Measurements from ENCODE around the gene MYH7B. TPM values are rescaled to one million over a fixed set of nuclear protein-coding genes. Genes with fewer than 3 reads are reported as not detected.

MYH7B gene
- total RNA-seq, 1 experiment from 2014 or later: 0.10 TPM

DNA sequence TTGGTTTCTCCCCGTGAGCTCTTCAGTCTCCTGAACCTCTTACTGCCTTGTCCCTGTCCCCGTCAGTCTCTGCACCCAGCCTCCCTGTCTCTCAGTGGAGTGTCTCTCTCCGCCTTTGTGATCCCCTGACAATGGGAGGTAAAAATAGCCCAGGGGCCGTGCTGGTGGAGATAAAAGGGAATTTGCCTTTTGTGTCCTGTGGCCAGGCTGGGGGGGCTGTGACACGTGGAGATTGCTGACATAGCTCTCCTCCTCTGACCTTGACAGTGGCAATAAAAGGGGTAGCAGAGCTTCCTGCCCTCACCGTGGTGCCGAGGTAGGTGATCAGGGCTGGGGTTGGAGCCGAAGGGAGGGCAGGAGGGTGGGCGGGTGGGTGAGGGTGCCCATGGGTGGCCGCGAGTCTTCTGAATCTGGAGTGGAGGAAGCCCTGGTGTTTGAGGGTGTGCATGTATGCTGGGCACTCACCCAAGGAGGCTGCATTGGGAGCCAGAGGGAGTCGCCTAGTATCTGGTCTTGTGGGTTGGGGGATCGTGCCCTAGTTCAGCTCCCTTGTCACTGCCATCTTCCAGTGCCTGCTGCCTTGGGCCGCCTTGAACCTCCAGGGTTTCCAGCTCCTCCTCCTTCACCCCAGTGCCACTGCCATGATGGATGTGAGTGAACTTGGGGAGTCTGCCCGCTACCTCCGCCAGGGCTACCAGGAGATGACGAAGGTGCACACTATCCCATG lies 21.9 kb downstream of the MYH7B start:
- no peak for DNase-seq
- Histone ChIP-seq H3K36me3 (replicated peaks; ENCODE audit: control insufficient read depth, insufficient read depth, low read length) (no peaks in the 10 kb centered on the region), H3K27me3 (ENCODE audit: control insufficient read depth, insufficient read depth, low read length) (no peaks in the 10 kb centered on the region), H3K4me3 (ENCODE audit: insufficient read depth, low read depth, low read length) (no peak overlapping the region)

GRCh38 chr20:34978092-34978744 lies 22.6 kb downstream of the MYH7B start:
- no peak for DNase-seq
- no peak overlapping the region for H3K4me3 ChIP-seq (ENCODE audit: insufficient read depth, low read depth, low read length)

DNA sequence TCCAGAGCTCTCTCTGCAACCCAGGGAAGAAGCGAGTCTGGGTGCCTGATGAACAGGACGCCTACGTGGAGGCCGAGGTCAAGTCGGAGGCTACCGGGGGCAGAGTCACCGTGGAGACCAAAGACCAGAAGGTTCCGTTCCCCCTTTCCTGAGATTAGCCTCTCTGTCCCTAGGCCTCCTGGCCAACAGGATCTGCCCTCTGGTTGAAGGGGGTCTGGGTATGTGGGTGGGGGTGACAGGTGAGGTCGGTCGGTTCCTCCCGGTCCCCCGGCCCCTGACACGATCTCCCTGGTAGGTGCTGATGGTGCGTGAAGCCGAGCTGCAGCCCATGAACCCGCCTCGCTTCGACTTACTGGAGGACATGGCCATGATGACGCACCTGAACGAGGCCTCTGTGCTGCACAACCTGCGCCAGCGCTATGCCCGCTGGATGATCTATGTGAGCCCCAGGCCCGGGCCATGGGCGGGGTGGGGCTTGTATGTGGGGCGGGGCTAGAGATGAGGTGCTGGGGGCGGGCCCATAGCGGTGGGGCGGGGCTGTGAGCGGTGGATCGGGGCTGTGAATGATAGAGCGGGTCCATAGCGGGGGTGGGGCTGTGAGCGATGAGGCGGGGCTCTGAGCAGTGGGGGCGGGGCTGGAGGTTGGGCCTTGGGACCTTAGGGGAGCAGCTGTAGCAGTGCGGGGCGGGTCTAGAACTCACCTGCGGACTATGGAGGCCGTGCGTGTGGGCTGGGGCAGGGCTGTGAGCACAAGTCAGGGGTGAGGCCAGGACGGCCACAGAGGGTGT lies 23.9 kb downstream of the MYH7B start:
- Histone ChIP-seq H3K27me3 (ENCODE audit: control insufficient read depth, insufficient read depth, low read length) (peaks cover 2% of the 10 kb centered on the region; the same call in 1 of the 2 replicates), H3K4me3 (ENCODE audit: insufficient read depth, low read depth, low read length) (no peak overlapping the region)
- peak; percentile 100 for DNase-seq

More at GRCh38 chr20:34978092-34978744, 22.6 kb downstream of the MYH7B start:
- no peaks in the 10 kb centered on the region for H3K27me3 ChIP-seq (ENCODE audit: control insufficient read depth, insufficient read depth, low read length)
- H3K36me3 ChIP-seq (replicated peaks; ENCODE audit: control insufficient read depth, insufficient read depth, low read length): no peaks in the 10 kb centered on the region

GRCh38 chr20:34980543-34981233 lies 25.0 kb downstream of the MYH7B start:
- H3K27me3 ChIP-seq (ENCODE audit: control insufficient read depth, insufficient read depth, low read length): peaks cover 2% of the 10 kb centered on the region; the same call in 1 of the 2 replicates
- no peaks in the 10 kb centered on the region for H3K36me3 ChIP-seq (replicated peaks; ENCODE audit: control insufficient read depth, insufficient read depth, low read length)
- H3K4me3 ChIP-seq (ENCODE audit: insufficient read depth, low read depth, low read length): no peak overlapping the region
- DNase-seq: peak; percentile 68

More for the DNA sequence above, 23.9 kb downstream of the MYH7B start:
- no peaks in the 10 kb centered on the region for H3K36me3 ChIP-seq (replicated peaks; ENCODE audit: control insufficient read depth, insufficient read depth, low read length)

GRCh38 chr20:34982270-34983088 lies 26.8 kb downstream of the MYH7B start:
- DNase-seq: no peak
- peaks cover 3% of the 10 kb centered on the region; the same call in 1 of the 2 replicates for H3K27me3 ChIP-seq (ENCODE audit: control insufficient read depth, insufficient read depth, low read length)
- H3K36me3 ChIP-seq (replicated peaks; ENCODE audit: control insufficient read depth, insufficient read depth, low read length): no peaks in the 10 kb centered on the region
- H3K4me3 ChIP-seq (ENCODE audit: insufficient read depth, low read depth, low read length): no peak overlapping the region

DNA sequence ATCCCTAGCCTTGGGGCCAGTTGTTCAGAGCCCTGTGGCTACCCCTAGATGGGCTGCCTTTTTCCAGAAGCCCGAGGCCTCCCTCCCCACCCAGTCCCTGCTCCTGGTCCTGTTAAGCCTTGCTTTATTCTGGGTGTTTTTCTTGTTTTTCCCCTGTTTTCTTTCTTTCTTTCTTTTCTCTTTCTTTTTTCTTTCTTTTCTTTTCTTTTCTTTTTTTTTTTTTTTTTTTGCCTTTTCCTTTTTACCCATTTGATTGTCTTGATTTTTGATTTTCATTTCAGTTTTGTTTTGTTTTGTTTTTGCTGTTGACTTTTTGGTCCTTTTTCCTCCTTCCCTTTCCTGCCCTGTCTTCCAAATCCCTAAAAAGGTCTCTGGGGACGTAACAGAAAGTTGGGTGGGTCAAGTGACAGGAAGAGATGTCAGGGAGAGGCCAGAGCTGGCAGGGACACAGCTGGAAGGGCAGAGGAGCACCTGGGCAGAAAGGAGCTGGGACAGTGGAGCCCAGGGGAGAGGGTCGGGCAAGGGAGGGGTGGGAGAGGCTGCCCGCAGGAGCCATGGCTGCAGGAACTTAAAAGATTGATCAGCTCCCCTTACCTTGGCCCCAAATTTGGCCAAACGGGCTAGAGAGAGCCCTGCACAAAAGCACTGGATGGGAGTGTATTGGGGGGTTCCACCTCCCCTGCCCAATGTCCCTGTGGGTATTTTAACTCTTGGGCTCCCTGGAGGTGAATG lies 27.6 kb downstream of the MYH7B start:
- H3K27me3 ChIP-seq (ENCODE audit: control insufficient read depth, insufficient read depth, low read length): peaks cover 3% of the 10 kb centered on the region; the same call in 1 of the 2 replicates
- peak; percentile 61 for DNase-seq
- no peak overlapping the region for H3K4me3 ChIP-seq (ENCODE audit: insufficient read depth, low read depth, low read length)
- H3K36me3 ChIP-seq (replicated peaks; ENCODE audit: control insufficient read depth, insufficient read depth, low read length): no peaks in the 10 kb centered on the region

- Histone ChIP-seq H3K4me3 (ENCODE audit: insufficient read depth, low read depth, low read length) (no peak overlapping the region), H3K36me3 (replicated peaks; ENCODE audit: control insufficient read depth, insufficient read depth, low read length) (no peaks in the 10 kb centered on the region), H3K27me3 (ENCODE audit: control insufficient read depth, insufficient read depth, low read length) (peaks cover 3% of the 10 kb centered on the region; the same call in 1 of the 2 replicates)
- peak; percentile 87 for DNase-seq
These were observed 28.5 kb downstream of the MYH7B start for GRCh38 chr20:34983995-34984735.

DNA sequence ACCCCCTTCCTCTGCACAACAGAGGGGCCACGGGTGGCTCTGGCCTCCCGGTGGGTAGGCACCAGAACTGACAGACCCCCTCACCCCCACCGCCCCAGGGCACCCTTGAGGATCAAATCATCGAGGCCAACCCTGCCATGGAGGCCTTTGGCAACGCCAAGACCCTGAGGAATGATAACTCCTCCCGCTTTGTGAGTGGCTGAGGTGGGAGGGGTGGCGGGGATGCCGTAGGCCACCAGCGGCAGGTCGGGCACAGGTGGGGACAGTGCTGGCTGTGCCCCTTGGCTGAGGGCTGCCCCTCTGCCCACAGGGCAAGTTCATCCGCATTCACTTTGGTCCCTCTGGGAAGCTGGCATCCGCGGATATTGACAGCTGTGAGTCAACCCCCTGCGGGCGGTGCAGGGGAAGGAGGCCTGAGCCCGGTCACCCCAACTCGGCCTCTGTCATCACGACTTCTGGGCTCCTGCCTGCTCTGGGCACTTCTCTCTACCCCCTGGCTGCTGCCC lies 29.1 kb downstream of the MYH7B start:
- no peak overlapping the region for H3K4me3 ChIP-seq (ENCODE audit: insufficient read depth, low read depth, low read length)
- peaks cover 3% of the 10 kb centered on the region; the same call in 1 of the 2 replicates for H3K27me3 ChIP-seq (ENCODE audit: control insufficient read depth, insufficient read depth, low read length)
- no peaks in the 10 kb centered on the region for H3K36me3 ChIP-seq (replicated peaks; ENCODE audit: control insufficient read depth, insufficient read depth, low read length)
- DNase-seq: peak; percentile 72

GRCh38 chr20:34985461-34986310 lies 30.0 kb downstream of the MYH7B start:
- no peaks in the 10 kb centered on the region for H3K36me3 ChIP-seq (replicated peaks; ENCODE audit: control insufficient read depth, insufficient read depth, low read length)
- peaks cover 3% of the 10 kb centered on the region; the same call in 1 of the 2 replicates for H3K27me3 ChIP-seq (ENCODE audit: control insufficient read depth, insufficient read depth, low read length)
- no peak overlapping the region for H3K4me3 ChIP-seq (ENCODE audit: insufficient read depth, low read depth, low read length)
- no peak for DNase-seq

- Histone ChIP-seq H3K4me3 (ENCODE audit: insufficient read depth, low read depth, low read length) (no peak overlapping the region), H3K27me3 (ENCODE audit: control insufficient read depth, insufficient read depth, low read length) (peaks cover 3% of the 10 kb centered on the region; the same call in 1 of the 2 replicates)
- DNase-seq: no peak
These were observed 30.9 kb downstream of the MYH7B start for GRCh38 chr20:34986311-34987287.

More at GRCh38 chr20:34986311-34987287, 30.9 kb downstream of the MYH7B start:
- H3K36me3 ChIP-seq (replicated peaks; ENCODE audit: control insufficient read depth, insufficient read depth, low read length): no peaks in the 10 kb centered on the region
